Measurements from ENCODE around the gene PHYHIPL.

The PHYHIPL gene

GRCh38 chr10:59244871-59245270, 68.4 kb downstream of the PHYHIPL start:
- no peak overlapping the region for H3K27ac ChIP-seq
- no peaks in the 10 kb centered on the region for H3K36me3 ChIP-seq (ENCODE audit: insufficient read depth, low read length)
- no peaks in the 10 kb centered on the region for H3K9me3 ChIP-seq (ENCODE audit: low read depth, low read length)
- DNase-seq (ENCODE audit: low read depth, low spot score): no peak
- H3K4me3 ChIP-seq: no peak overlapping the region
- H3K9ac ChIP-seq (ENCODE audit: insufficient read length): no peak overlapping the region
- no peak for TF ChIP-seq POLR2AphosphoS5 (IDR thresholded peaks at IDR 0.05; ENCODE audit: borderline replicate concordance, low read depth, low read length)
- no peak for TF ChIP-seq FOXP2 (optimal IDR thresholded peaks at IDR 0.05; ENCODE audit: control extremely low read depth, extremely low read length, insufficient read depth)
- no peak for TF ChIP-seq EZH2 (IDR thresholded peaks at IDR 0.05)

- Histone ChIP-seq H3K9me3 (ENCODE audit: low read depth, low read length) (no peaks in the 10 kb centered on the region), H3K27ac (no peak overlapping the region), H3K36me3 (ENCODE audit: insufficient read depth, low read length) (no peaks in the 10 kb centered on the region), H3K9ac (ENCODE audit: insufficient read length) (no peak overlapping the region), H3K4me3 (no peak overlapping the region)
- no peak for DNase-seq (ENCODE audit: low read depth, low spot score)
- TF ChIP-seq EZH2 (IDR thresholded peaks at IDR 0.05) (no peak), FOXP2 (optimal IDR thresholded peaks at IDR 0.05; ENCODE audit: control extremely low read depth, extremely low read length, insufficient read depth) (no peak), POLR2AphosphoS5 (IDR thresholded peaks at IDR 0.05; ENCODE audit: borderline replicate concordance, low read depth, low read length) (no peak)
These were observed 69.2 kb downstream of the PHYHIPL start for GRCh38 chr10:59245686-59246085.

- no peaks in the 10 kb centered on the region for H3K36me3 ChIP-seq (ENCODE audit: insufficient read depth, low read length)
- TF ChIP-seq EZH2 (IDR thresholded peaks at IDR 0.05) (no peak), POLR2AphosphoS5 (IDR thresholded peaks at IDR 0.05; ENCODE audit: borderline replicate concordance, low read depth, low read length) (no peak), FOXP2 (optimal IDR thresholded peaks at IDR 0.05; ENCODE audit: control extremely low read depth, extremely low read length, insufficient read depth) (no peak)
- DNase-seq (ENCODE audit: low read depth, low spot score): no peak
- H3K27ac ChIP-seq: no peak overlapping the region
- no peak overlapping the region for H3K9ac ChIP-seq (ENCODE audit: insufficient read length)
- H3K4me3 ChIP-seq: no peak overlapping the region
- no peaks in the 10 kb centered on the region for H3K9me3 ChIP-seq (ENCODE audit: low read depth, low read length)
These were observed 76.0 kb downstream of the PHYHIPL start for GRCh38 chr10:59252491-59252890.

- H3K36me3 ChIP-seq (ENCODE audit: insufficient read depth, low read length): no peaks in the 10 kb centered on the region
- H3K9ac ChIP-seq (ENCODE audit: insufficient read length): no peak overlapping the region
- DNase-seq (ENCODE audit: low read depth, low spot score): no peak
- no peak overlapping the region for H3K4me3 ChIP-seq
- no peak for TF ChIP-seq POLR2AphosphoS5 (IDR thresholded peaks at IDR 0.05; ENCODE audit: borderline replicate concordance, low read depth, low read length)
- no peak for TF ChIP-seq FOXP2 (optimal IDR thresholded peaks at IDR 0.05; ENCODE audit: control extremely low read depth, extremely low read length, insufficient read depth)
- TF ChIP-seq EZH2 (IDR thresholded peaks at IDR 0.05): no peak
- no peaks in the 10 kb centered on the region for H3K9me3 ChIP-seq (ENCODE audit: low read depth, low read length)
- H3K27ac ChIP-seq: no peak overlapping the region
These were observed 79.0 kb downstream of the PHYHIPL start for GRCh38 chr10:59255463-59255862.

GRCh38 chr10:59257224-59257623, 80.8 kb downstream of the PHYHIPL start:
- no peaks in the 10 kb centered on the region for H3K9me3 ChIP-seq (ENCODE audit: low read depth, low read length)

DNA sequence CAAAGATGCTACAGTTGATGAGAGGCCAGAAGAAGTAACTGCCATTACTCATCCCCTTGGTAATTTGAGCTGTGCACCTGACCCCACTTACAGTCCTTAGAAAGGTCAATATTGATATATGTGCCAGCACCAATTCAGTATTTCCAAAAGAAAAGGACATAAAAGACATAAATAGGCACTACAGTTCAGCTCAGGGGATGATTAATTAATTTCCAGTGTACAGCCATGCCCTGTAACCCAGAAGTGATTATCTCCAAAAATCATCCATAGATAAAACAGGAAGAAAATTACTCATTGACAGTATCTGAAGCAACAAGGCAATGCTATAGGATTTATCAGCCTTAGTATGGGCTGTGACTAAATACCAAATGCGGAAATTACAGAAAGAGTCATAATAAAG, 82.4 kb downstream of the PHYHIPL start:
- Histone ChIP-seq H3K9me3 (ENCODE audit: low read depth, low read length) (no peaks in the 10 kb centered on the region), H3K4me3 (no peak overlapping the region), H3K36me3 (ENCODE audit: insufficient read depth, low read length) (no peaks in the 10 kb centered on the region), H3K9ac (ENCODE audit: insufficient read length) (no peak overlapping the region), H3K27ac (no peak overlapping the region)
- DNase-seq (ENCODE audit: low read depth, low spot score): no peak
- no peak for TF ChIP-seq EZH2 (IDR thresholded peaks at IDR 0.05)
- TF ChIP-seq POLR2AphosphoS5 (IDR thresholded peaks at IDR 0.05; ENCODE audit: borderline replicate concordance, low read depth, low read length): no peak
- TF ChIP-seq FOXP2 (optimal IDR thresholded peaks at IDR 0.05; ENCODE audit: control extremely low read depth, extremely low read length, insufficient read depth): no peak

More at GRCh38 chr10:59257224-59257623, 80.8 kb downstream of the PHYHIPL start:
- Histone ChIP-seq H3K36me3 (ENCODE audit: insufficient read depth, low read length) (no peaks in the 10 kb centered on the region), H3K27ac (no peak overlapping the region), H3K9ac (ENCODE audit: insufficient read length) (no peak overlapping the region), H3K4me3 (no peak overlapping the region)
- no peak for DNase-seq (ENCODE audit: low read depth, low spot score)
- TF ChIP-seq EZH2 (IDR thresholded peaks at IDR 0.05) (no peak), POLR2AphosphoS5 (IDR thresholded peaks at IDR 0.05; ENCODE audit: borderline replicate concordance, low read depth, low read length) (no peak), FOXP2 (optimal IDR thresholded peaks at IDR 0.05; ENCODE audit: control extremely low read depth, extremely low read length, insufficient read depth) (no peak)

GRCh38 chr10:59265141-59265540, 88.7 kb downstream of the PHYHIPL start:
- H3K9ac ChIP-seq (ENCODE audit: insufficient read length): no peak overlapping the region
- H3K9me3 ChIP-seq (ENCODE audit: low read depth, low read length): no peaks in the 10 kb centered on the region
- no peaks in the 10 kb centered on the region for H3K36me3 ChIP-seq (ENCODE audit: insufficient read depth, low read length)
- DNase-seq (ENCODE audit: low read depth, low spot score): no peak
- H3K27ac ChIP-seq: no peak overlapping the region
- TF ChIP-seq EZH2 (IDR thresholded peaks at IDR 0.05): no peak
- TF ChIP-seq FOXP2 (optimal IDR thresholded peaks at IDR 0.05; ENCODE audit: control extremely low read depth, extremely low read length, insufficient read depth): no peak
- TF ChIP-seq POLR2AphosphoS5 (IDR thresholded peaks at IDR 0.05; ENCODE audit: borderline replicate concordance, low read depth, low read length): no peak
- no peak overlapping the region for H3K4me3 ChIP-seq

DNA sequence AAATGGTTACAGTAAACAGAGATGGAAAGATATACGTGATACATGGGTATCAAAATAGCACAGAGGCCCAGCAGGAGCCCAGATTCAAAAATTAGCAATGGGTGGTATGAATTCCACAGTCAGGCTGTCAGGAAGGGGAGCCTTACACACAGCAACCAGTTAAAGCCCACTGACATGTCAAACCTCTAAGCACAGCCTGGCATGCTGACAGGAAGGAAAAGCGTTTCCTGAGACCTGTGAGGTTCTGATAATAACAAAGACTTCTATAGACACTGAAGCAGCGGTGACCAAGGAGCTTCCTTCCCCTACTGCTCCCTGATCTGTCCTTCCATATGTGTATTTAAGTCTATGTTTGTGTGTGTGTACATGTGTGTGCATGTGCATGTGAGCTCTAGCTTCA, 89.9 kb downstream of the PHYHIPL start:
- no peak overlapping the region for H3K9ac ChIP-seq (ENCODE audit: insufficient read length)
- H3K9me3 ChIP-seq (ENCODE audit: low read depth, low read length): no peaks in the 10 kb centered on the region
- DNase-seq (ENCODE audit: low read depth, low spot score): no peak
- TF ChIP-seq POLR2AphosphoS5 (IDR thresholded peaks at IDR 0.05; ENCODE audit: borderline replicate concordance, low read depth, low read length): no peak
- no peak for TF ChIP-seq EZH2 (IDR thresholded peaks at IDR 0.05)
- TF ChIP-seq FOXP2 (optimal IDR thresholded peaks at IDR 0.05; ENCODE audit: control extremely low read depth, extremely low read length, insufficient read depth): no peak
- no peaks in the 10 kb centered on the region for H3K36me3 ChIP-seq (ENCODE audit: insufficient read depth, low read length)
- no peak overlapping the region for H3K4me3 ChIP-seq
- no peak overlapping the region for H3K27ac ChIP-seq

DNA sequence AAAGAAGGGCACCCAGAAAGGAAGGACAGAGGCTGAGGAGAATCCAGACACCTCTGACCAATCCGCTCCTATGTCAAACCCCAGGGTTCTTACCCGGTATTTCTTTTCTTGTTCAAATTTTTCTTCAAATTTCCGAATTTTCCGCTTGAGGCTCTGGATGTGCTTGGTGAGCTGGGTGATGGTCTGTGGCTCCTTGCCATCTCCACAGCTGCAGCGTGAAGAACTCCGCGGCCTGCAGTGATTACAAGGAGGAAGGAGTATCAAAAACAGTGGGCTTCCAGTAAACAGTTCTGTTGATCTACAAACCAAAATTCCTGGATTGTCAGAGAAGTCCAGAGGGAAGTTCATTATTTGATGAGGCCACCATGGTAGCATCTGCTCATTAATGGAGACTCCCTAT, 92.0 kb downstream of the PHYHIPL start:
- Histone ChIP-seq H3K9ac (ENCODE audit: insufficient read length) (no peak overlapping the region), H3K36me3 (ENCODE audit: insufficient read depth, low read length) (no peaks in the 10 kb centered on the region), H3K27ac (no peak overlapping the region), H3K9me3 (ENCODE audit: low read depth, low read length) (no peaks in the 10 kb centered on the region), H3K4me3 (no peak overlapping the region)
- no peak for DNase-seq (ENCODE audit: low read depth, low spot score)
- TF ChIP-seq EZH2 (IDR thresholded peaks at IDR 0.05): no peak
- TF ChIP-seq POLR2AphosphoS5 (IDR thresholded peaks at IDR 0.05; ENCODE audit: borderline replicate concordance, low read depth, low read length): no peak
- TF ChIP-seq FOXP2 (optimal IDR thresholded peaks at IDR 0.05; ENCODE audit: control extremely low read depth, extremely low read length, insufficient read depth): no peak

Measured in SK-N-MC (cell line).